Adrenal gland (tissue), 12 donors: ENCODE measurements around the gene DEUP1. TPM values are rescaled to one million over a fixed set of nuclear protein-coding genes. Genes with fewer than 3 reads are reported as not detected.

Source experiments
- DNase-seq, 7 donors: peaks; one replicate each; pipeline ENCODE4 v3.0.0-alpha.2; 2019 to 2020
- H3K27ac ChIP-seq, 5 donors: fragments of 200-600 bp; sonication (generic) in 4 of 5; 1 replicate in 3 of 5; 2 replicates in 2 of 5; pipeline versions ENCODE4 v1.5.1 to v1.8.0; 2016 to 2020; ENCODE audit warnings: mild to moderate bottlenecking in 1 of 5
- H3K27me3 ChIP-seq: fragments of 200-600 bp; 2 replicates; pipeline ENCODE4 v1.8.0; 2021
- H3K36me3 ChIP-seq, 2 donors: fragments of 200-600 bp; replicated peaks in 1 of 2; 1 replicate in 1 of 2; 2 replicates in 1 of 2; pipeline versions ENCODE4 v1.5.1 to v1.8.0; 2018 to 2022
- H3K4me1 ChIP-seq, 2 donors: fragments of 200-600 bp; replicated peaks in 1 of 2; 1 replicate in 1 of 2; 2 replicates in 1 of 2; pipeline versions ENCODE4 v1.5.1 to v1.8.0; 2018 to 2021
- H3K4me3 ChIP-seq, 4 donors: fragments of 200-600 bp; sonication (generic) in 3 of 4; one replicate each; pipeline ENCODE4 v1.5.1; 2016 to 2018
- H3K9me3 ChIP-seq, 3 donors: fragments of 200-600 bp; sonication (generic) in 1 of 3; replicated peaks in 1 of 3; 1 replicate in 2 of 3; 2 replicates in 1 of 3; pipeline versions ENCODE4 v1.5.1 to v1.8.0; 2016 to 2021
- POLR2A ChIP-seq, 2 donors: fragments of 450-650 bp; IDR thresholded peaks; one replicate each; pipeline ENCODE4 v1.6.1; 2017; ENCODE audit warnings: antibody characterized with exemption in 2 of 2, mild to moderate bottlenecking in 2 of 2, moderate library complexity in 1 of 2
- WGBS, 4 donors: extraction: QIAGEN DNeasy Blood & Tissue Kit in 2 of 4; methylation state at CpG; one replicate each; pipeline versions ENCODE4 v1.1.5 to v1.1.7; 2013 to 2017; 5-methylcytosine and 5-hydroxymethylcytosine counted together
- intact Hi-C, 2 donors: fragments of 100-400 bp; cut with DNase I; formaldehyde crosslinking; loops; one replicate each; pipeline versions ENCODE4 v1.14.1 to v1.15.0; 2022 to 2023
- polyA plus RNA-seq, 3 donors: library from polyadenylated mRNA; stranded (reverse); fragments of 200-250 nt in 2 of 3; fragments of 350-450 nt in 1 of 3; fragmentation: Illumina TruSeq in 1 of 3; extraction: RNeasy Lipid Tissue Mini Kit (QIAGEN cat#74804) in 1 of 3; gene quantifications; one replicate each; pipeline ENCODE4 v1.2.3, GENCODE V29; 2013 to 2014
- total RNA-seq, 9 donors: library from RNA; depleted of rRNA in 4 of 9; stranded (reverse); fragments of >200 nt in 4 of 9; fragments of 120-200 nt in 1 of 9; fragmentation: NEBNext Ultra II Directional in 1 of 9; extraction: Animal tissue kit (Norgen Biotek cat#: 25700) in 1 of 9; gene quantifications; one replicate each; pipeline versions ENCODE4 v1.1.0 to v1.2.4, GENCODE V29; 2013 to 2023
- TF ChIP-seq, protein P1 (sequence below), 6 experiments: fragments of 450-650 bp in 4 of 6; fragments of 200-600 bp in 2 of 6; sonication (generic) in 1 of 6; IDR thresholded peaks; 1 replicate in 5 of 6; 2 replicates in 1 of 6; pipeline versions ENCODE4 v1.5.1 to v1.8.0; 2016 to 2021; ENCODE audit warnings: antibody characterized with exemption in 6 of 6, mild to moderate bottlenecking in 2 of 6, moderate library complexity in 1 of 6
- donor health status: healthy with polysubstance abuse.
- donor health status: Bipolar disorder and iron deficiency.
- donor health status: DM: yes; HTN: yes; CAD: no.
- donor health status: DM: no; HTN: no; CAD: no.
- donor health status: DM: no; HTN: no; CAD: no.
- donor health status: DM: yes; HTN: yes; CAD: no.

DEUP1 gene
- total and polyA plus RNA-seq, 12 donors, result 0.24 to 1.1 (median 0.73) TPM; not detected in 2

GRCh38 chr11:93288079-93288478 is 42.5 kb upstream of the DEUP1 start:
- H3K4me1 ChIP-seq, result no peaks in the 10 kb centered on the region
- H3K4me3 ChIP-seq, result no peak overlapping the region
- DNase-seq, result no peak
- no peak overlapping the region for H3K27ac ChIP-seq
- WGBS, 4 donors, result 81 to 85% (median 84%) methylated on average over 3 of the region's 3 CpGs; no CpG with 5 or more reads in 1 of the 4 donors
- no peak for TF ChIP-seq POLR2A (IDR thresholded peaks at IDR 0.05)
- TF ChIP-seq, protein P1, sequence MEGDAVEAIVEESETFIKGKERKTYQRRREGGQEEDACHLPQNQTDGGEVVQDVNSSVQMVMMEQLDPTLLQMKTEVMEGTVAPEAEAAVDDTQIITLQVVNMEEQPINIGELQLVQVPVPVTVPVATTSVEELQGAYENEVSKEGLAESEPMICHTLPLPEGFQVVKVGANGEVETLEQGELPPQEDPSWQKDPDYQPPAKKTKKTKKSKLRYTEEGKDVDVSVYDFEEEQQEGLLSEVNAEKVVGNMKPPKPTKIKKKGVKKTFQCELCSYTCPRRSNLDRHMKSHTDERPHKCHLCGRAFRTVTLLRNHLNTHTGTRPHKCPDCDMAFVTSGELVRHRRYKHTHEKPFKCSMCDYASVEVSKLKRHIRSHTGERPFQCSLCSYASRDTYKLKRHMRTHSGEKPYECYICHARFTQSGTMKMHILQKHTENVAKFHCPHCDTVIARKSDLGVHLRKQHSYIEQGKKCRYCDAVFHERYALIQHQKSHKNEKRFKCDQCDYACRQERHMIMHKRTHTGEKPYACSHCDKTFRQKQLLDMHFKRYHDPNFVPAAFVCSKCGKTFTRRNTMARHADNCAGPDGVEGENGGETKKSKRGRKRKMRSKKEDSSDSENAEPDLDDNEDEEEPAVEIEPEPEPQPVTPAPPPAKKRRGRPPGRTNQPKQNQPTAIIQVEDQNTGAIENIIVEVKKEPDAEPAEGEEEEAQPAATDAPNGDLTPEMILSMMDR (IDR thresholded peaks at IDR 0.05), result no peak
- no peaks in the 10 kb centered on the region for H3K27me3 ChIP-seq
- H3K36me3 ChIP-seq, result no peaks in the 10 kb centered on the region
- H3K9me3 ChIP-seq, result no peaks in the 10 kb centered on the region
- intact Hi-C loops, result no loop called here

GRCh38 chr11:93288767-93289166 is 41.8 kb upstream of the DEUP1 start:
- Histone ChIP-seq H3K36me3 (no peaks in the 10 kb centered on the region), H3K4me1 (no peaks in the 10 kb centered on the region), H3K27me3 (no peaks in the 10 kb centered on the region), H3K4me3 (no peak overlapping the region), H3K9me3 (no peaks in the 10 kb centered on the region), H3K27ac (no peak overlapping the region)
- TF ChIP-seq, protein P1 (IDR thresholded peaks at IDR 0.05), result no peak
- no peak for TF ChIP-seq POLR2A (IDR thresholded peaks at IDR 0.05)
- intact Hi-C loops, result no loop called here
- WGBS, 4 donors, result 94 to 100% (median 94%) methylated on average over 2 of the region's 2 CpGs
- DNase-seq, result no peak

DNA sequence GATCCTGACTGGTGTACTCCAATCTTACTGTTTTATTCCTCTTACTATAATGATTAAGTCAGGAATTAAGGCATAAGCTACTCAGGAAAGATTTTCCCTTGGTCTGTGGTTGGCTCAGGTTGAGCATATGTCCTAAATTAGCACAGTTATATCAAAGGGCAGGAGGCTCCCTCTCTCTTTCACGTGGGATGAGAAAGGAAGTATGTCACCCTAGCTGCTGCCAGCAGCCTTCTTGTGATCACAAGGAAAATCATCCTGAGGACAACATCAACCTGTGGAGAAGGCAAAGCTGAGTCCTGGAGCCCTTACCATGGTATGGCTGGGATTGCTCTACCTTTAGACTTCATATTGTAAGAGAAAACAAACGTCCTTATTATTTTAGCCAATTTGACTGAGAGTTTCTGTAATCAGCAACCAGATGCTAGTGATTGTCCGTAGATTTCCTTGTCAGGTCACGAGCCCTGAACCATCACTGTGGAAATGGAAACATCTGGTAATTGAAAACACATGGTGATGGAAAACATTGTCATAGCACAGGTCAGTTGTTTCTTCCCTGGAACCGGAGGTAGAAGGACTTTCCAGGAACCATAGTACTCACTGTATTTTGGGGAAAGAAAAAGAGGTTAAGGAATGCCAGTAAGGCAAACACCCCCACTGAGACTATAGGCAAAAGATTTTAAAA is 40.6 kb upstream of the DEUP1 start:
- Histone ChIP-seq H3K4me3 (no peak overlapping the region), H3K9me3 (no peaks in the 10 kb centered on the region), H3K4me1 (no peaks in the 10 kb centered on the region), H3K36me3 (no peaks in the 10 kb centered on the region), H3K27ac (no peak overlapping the region), H3K27me3 (no peaks in the 10 kb centered on the region)
- no peak for DNase-seq
- 51 to 68% (median 64%) methylated on average over 5 of the region's 5 CpGs for WGBS, 4 donors
- intact Hi-C loops, result no loop called here
- TF ChIP-seq, protein P1 (IDR thresholded peaks at IDR 0.05), result no peak
- no peak for TF ChIP-seq POLR2A (IDR thresholded peaks at IDR 0.05)

DNA sequence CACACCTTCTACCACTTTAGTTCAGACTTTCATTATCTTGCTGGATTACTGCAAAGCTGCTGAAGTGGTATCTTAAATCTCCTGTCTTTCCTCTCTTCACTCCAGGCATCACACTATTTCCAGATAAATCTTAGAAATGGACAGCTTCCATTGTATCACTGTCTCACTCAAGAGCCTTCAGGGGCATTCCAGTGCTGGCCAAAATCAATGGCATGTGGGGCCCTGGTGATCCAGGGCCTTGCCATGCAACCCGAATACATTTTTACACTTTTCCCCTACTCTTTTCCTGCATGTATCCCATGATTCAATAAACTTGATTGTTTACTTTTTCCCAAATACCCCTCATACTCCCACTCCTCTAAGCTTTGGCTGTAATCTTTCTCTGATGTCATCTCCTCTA is 39.4 kb upstream of the DEUP1 start:
- TF ChIP-seq, protein P1 (IDR thresholded peaks at IDR 0.05), result no peak
- no peak for TF ChIP-seq POLR2A (IDR thresholded peaks at IDR 0.05)
- no peaks in the 10 kb centered on the region for H3K9me3 ChIP-seq
- WGBS, 4 donors, result 76 to 89% (median 86%) methylated on average over 1 of the region's 1 CpG
- no peaks in the 10 kb centered on the region for H3K36me3 ChIP-seq
- H3K4me1 ChIP-seq, result no peaks in the 10 kb centered on the region
- H3K27ac ChIP-seq, result no peak overlapping the region
- DNase-seq, result no peak
- intact Hi-C loops, result no loop called here
- no peak overlapping the region for H3K4me3 ChIP-seq
- H3K27me3 ChIP-seq, result no peaks in the 10 kb centered on the region
